ENCODE data around the gene PJVK. TPM values are rescaled to one million over a fixed set of nuclear protein-coding genes. Genes with fewer than 3 reads are reported as not detected.

The PJVK gene
- total and polyA plus RNA-seq, 2 of the 4 experiments (the other 2 are of a cell fraction): 0.72 to 2.4 TPM

- Histone ChIP-seq H2AFZ (replicated peaks; ENCODE audit: low read length, poor library complexity) (no peak overlapping the region), H3K27ac (ENCODE audit: insufficient read depth, low read length) (no peak overlapping the region), H3K9me1 (ENCODE audit: insufficient read depth, low read length) (0 out of 2 replicates have a peak, but pooled peaks cover 2% of the 10 kb centered on the region), H3K4me1 (ENCODE audit: control insufficient read depth, insufficient read depth, low read length) (peaks cover 6% of the 10 kb centered on the region), H3K14ac (replicated peaks; ENCODE audit: low read depth, low read length) (no peak overlapping the region), H3K23ac (ENCODE audit: low read depth, low read length) (peak overlapping the region; percentile 32; the same call in 1 of the 2 replicates), H4K91ac (ENCODE audit: insufficient read depth, low read depth, low read length) (no peak overlapping the region), H3K4ac (ENCODE audit: low read depth, low read length) (no peak overlapping the region), H3K27me3 (ENCODE audit: control insufficient read depth, insufficient read depth, low read length) (no peaks in the 10 kb centered on the region), H3K9ac (ENCODE audit: low read depth, low read length) (no peak overlapping the region), H4K20me1 (ENCODE audit: insufficient read depth, low read length) (peaks cover 9% of the 10 kb centered on the region; the same call in 1 of the 2 replicates), H3K18ac (ENCODE audit: low read depth, low read length) (no peak overlapping the region), H2BK5ac (ENCODE audit: low read depth, low read length, poor library complexity, severe bottlenecking) (no peak overlapping the region), H2AK5ac (ENCODE audit: low read depth, low read length) (no peak overlapping the region), H3K79me1 (ENCODE audit: low read depth in 1 of 2, low read length in 2 of 2) (peaks cover 21 to 34% of the 10 kb centered on the region in 2 experiments), H3K36me3 (ENCODE audit: control insufficient read depth, insufficient read depth, low read length) (peaks cover 17% of the 10 kb centered on the region), H2AK9ac (replicated peaks; ENCODE audit: low read depth, low read length, poor library complexity) (no peak overlapping the region), H2BK20ac (ENCODE audit: low read depth, low read length) (no peak overlapping the region), H4K8ac (ENCODE audit: low read depth in 2 of 2, low read length in 2 of 2) (no peak overlapping the region), H4K5ac (ENCODE audit: low read depth, low read length) (no peak overlapping the region), H2BK120ac (ENCODE audit: low read depth, low read length) (no peak overlapping the region), H3K4me2 (ENCODE audit: low read depth, low read length) (no peak overlapping the region; the same call in 1 of the 2 replicates), H2BK15ac (ENCODE audit: low read depth, low read length) (no peak overlapping the region), H3K56ac (ENCODE audit: extremely low read depth, insufficient read depth, low read length) (no peak overlapping the region), H3K9me3 (ENCODE audit: control insufficient read depth, insufficient read depth, low read length) (no peaks in the 10 kb centered on the region), H3K4me3 (ENCODE audit: insufficient read depth, low read depth, low read length) (no peak overlapping the region)
- BruUV-seq (replicated peaks): no TSS peak
- TF ChIP-seq BHLHE40 (IDR thresholded peaks at IDR 0.05; ENCODE audit: low read depth, low read length): no peak
- TF ChIP-seq NFE2L2 (IDR thresholded peaks at IDR 0.05; ENCODE audit: low read depth, low read length): no peak
- TF ChIP-seq MAFK (IDR thresholded peaks at IDR 0.05; ENCODE audit: low read depth, low read length): no peak
- TF ChIP-seq CHD1 (IDR thresholded peaks at IDR 0.05; ENCODE audit: low read depth, low read length): no peak
- TF ChIP-seq POLR2A (IDR thresholded peaks at IDR 0.05; ENCODE audit: low read depth, low read length): no peak
- no peak for TF ChIP-seq CTCF (conservative IDR thresholded peaks at IDR 0.05; ENCODE audit: low read depth, low read length)
- TF ChIP-seq FOS (IDR thresholded peaks at IDR 0.05; ENCODE audit: low read depth, low read length): no peak
- TF ChIP-seq CEBPB (IDR thresholded peaks at IDR 0.05; ENCODE audit: low read depth, low read length): no peak
- no peak for TF ChIP-seq SMC3 (IDR thresholded peaks at IDR 0.05; ENCODE audit: low read depth, low read length)
- TF ChIP-seq RCOR1 (IDR thresholded peaks at IDR 0.05; ENCODE audit: insufficient replicate concordance, low read length): no peak
- no peak for TF ChIP-seq ELK1 (IDR thresholded peaks at IDR 0.05; ENCODE audit: borderline replicate concordance, low read depth, low read length)
- TF ChIP-seq MAZ (IDR thresholded peaks at IDR 0.05; ENCODE audit: borderline replicate concordance, low read depth, low read length): no peak
- TF ChIP-seq RFX5 (IDR thresholded peaks at IDR 0.05; ENCODE audit: low read depth, low read length): no peak
- no peak for TF ChIP-seq RAD21 (IDR thresholded peaks at IDR 0.05; ENCODE audit: low read length)
- TF ChIP-seq MXI1 (IDR thresholded peaks at IDR 0.05; ENCODE audit: borderline replicate concordance, low read depth, low read length): no peak
- no peak for TF ChIP-seq USF2 (IDR thresholded peaks at IDR 0.05; ENCODE audit: low read depth, low read length)
- DNase-seq (no peak), ATAC-seq (ENCODE audit: low read depth) (no peak)
- dilution Hi-C loops (cut with HindIII; ENCODE audit: low sequenced_read_pairs, unreplicated experiment): no loop called here
- 100% methylated on average over 1 of the region's 4 CpGs; no CpG with 5 or more reads in 1 of the 2 experiments for WGBS, 2 experiments (ENCODE audit: extremely low coverage in 2 of 2, insufficient read length in 1 of 2)
- POLR2A ChIA-PET (ENCODE audit: unreplicated experiment): no interaction called here
- intact Hi-C loops (cut with micrococcal nuclease): no loop called here
- in situ Hi-C loops (cut with MboI; ENCODE audit: low sequenced_read_pairs): no loop called here
- CTCF ChIA-PET: no interaction called here
Measured at GRCh38 chr2:178448968-178449661, 2.1 kb upstream of the PJVK start.
